GM21825 (cell line): Measurements from ENCODE around the gene GATD1.

Experiments
- ATAC-seq: cut with Tn5 transposase; IDR thresholded peaks from one replicate; pipeline ENCODE4 v1.9.1; 2021; ENCODE audit warnings: mild to moderate bottlenecking, moderate library complexity; ENCODE audit not compliant: unreplicated experiment

Gene GATD1, protein sequence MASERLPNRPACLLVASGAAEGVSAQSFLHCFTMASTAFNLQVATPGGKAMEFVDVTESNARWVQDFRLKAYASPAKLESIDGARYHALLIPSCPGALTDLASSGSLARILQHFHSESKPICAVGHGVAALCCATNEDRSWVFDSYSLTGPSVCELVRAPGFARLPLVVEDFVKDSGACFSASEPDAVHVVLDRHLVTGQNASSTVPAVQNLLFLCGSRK

GRCh38 chr11:777288-778255 lies at the start of gene GATD1:
TSS of gene GATD1 (minus strand) at chr11:777487. CDS start at chr11:777462, 25 bp downstream.
- peak; percentile 69 for ATAC-seq

GRCh38 chr11:826836-827145 lies 49.5 kb upstream of the GATD1 start:
- no peak for ATAC-seq

DNA sequence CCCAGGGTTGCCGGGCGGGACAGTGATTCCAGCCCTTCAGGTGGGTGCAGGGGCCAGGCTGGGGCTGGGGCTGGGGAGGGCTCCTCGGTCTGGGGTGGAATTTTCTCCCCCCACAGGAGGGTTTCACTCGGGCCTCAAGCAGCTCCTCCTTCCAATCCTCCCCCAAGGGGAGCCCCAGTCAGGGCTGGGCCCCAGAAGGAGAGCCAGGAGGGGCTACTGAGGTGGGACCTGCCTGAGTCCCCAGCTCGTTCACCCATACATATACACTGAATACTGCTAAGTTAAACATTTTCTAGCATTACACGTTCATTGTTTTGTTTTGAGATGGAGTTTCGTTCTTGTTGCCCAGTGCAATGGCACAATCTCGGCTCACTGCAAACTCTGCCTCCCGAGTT lies 48.9 kb upstream of the GATD1 start:
- no peak for ATAC-seq

DNA sequence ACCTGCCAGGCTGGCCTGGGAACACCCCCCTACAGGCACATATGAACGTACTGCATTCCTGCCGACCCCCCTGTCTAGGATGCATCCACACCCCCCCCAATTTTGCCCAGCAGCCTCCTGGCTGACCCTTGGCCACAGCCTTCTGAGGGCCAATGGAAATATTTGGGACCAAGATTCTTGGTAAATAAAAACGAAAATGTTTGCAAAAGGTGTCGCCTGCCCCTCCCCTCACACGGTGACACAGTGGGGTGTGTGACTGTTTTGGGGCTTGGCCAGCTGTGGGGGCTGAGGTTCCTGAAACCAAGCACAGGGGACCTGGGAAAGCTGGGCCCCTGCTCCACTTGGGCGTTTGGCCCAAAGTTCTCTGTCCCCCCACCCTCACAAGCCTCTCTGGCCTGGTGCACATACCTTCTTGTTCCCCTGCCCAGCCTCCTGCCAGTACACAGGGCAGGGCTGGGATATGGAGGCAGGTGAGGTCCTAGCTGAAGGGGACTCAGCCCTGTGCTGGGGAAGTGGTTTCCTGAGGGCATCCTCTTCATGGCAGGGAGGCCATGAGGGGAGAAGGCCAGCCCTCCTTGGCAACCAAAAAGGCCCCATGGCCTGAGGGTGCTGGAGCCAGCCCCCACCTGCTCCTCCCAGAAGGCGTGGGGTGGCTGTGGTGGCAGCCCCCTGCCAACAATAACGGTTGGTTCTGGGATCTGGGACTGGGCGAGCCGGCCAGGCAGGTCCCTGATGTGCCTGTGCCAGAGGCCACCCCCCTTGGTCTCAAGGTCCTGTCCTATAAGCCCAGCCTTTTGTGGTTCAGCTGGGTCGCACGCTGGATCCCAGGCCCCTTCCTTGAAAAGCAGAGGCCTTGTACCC lies 48.3 kb upstream of the GATD1 start:
- no peak for ATAC-seq

- no peak for ATAC-seq
These were observed 47.7 kb upstream of the GATD1 start for GRCh38 chr11:824942-825341.

GRCh38 chr11:824292-824880 lies 47.1 kb upstream of the GATD1 start:
- ATAC-seq: no peak

- no peak for ATAC-seq
These were observed 46.4 kb upstream of the GATD1 start for GRCh38 chr11:823441-824291.

- no peak for ATAC-seq
These were observed 44.5 kb upstream of the GATD1 start for GRCh38 chr11:821512-822371.

DNA sequence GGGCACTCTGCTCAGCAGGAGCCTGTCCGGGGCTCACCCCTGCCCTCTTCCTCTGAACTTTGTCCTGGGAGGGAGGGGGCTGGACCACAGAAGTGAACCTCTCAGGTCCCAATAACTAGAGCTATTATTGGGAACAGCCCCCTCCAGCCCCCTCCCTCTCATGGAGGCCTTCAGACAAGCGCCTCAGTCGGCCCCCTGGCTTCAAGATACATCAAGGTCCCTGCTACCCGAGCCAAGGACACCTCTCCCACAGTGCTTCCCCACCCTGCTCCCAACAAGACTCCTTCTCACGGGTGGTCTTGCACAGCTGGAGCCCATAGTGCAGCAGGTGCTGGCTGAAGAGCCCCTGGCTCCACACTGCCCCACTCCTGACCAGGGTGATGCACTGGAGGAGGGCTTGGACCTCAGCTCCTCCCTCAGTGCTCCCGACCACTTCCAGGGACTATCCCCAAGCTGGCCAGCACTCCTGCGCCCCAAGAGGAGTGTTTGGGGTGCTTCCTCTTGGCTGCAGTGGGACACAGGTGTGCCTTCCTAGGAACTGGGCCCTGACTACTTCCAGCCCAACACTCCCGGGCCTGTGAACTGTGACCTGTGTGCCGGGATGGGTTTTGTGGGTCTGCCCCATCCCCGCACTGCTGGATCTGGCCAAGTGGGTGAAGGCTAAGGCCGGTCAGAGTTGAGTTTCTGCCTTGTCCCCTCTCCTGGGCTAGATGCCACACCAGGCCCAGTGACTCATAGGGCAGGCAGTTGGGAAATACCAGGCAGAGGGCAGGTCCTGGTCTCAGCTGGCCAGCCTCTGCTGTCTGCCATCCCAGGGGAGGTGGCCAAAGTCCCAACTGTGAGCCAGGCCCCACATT lies 43.6 kb upstream of the GATD1 start:
- ATAC-seq: no peak

DNA sequence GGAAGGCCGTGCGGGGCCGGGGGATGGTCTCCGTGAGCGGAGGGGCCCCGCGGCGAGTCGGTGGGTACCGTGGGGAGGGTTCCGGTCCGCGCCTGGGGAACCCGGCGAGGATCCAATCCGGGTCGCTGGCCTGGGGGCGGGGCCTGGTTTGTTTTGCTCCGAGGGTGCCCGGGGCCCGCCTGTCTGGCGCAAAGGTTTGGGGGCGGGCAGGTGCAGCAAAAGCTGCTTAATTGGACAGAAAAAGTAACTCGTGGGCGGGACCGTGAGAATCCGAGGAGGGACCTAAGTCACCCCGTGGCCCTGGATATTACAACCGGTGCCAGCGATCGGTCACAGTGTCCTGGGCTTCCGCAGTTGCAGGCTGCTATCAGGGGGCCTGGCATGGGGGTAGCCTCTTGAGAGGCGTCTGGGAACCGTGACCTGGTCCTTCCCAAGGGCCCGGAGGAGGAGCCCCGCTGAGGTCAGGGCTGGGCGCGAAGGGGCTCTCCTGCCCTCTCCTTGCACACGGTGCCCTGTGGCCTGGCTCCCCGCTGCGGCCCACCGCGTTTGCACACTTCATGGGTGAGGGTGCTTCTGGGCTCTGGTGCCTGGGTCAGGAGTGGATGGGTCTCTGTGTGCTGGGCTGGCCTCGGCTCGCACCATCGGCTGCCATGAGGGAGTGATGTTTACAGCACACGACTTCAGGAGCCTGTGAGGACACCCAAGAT lies 42.8 kb upstream of the GATD1 start:
- peak; percentile 51 for ATAC-seq

- ATAC-seq: peak; percentile 65
These were observed 42.0 kb upstream of the GATD1 start for GRCh38 chr11:819129-819931.

DNA sequence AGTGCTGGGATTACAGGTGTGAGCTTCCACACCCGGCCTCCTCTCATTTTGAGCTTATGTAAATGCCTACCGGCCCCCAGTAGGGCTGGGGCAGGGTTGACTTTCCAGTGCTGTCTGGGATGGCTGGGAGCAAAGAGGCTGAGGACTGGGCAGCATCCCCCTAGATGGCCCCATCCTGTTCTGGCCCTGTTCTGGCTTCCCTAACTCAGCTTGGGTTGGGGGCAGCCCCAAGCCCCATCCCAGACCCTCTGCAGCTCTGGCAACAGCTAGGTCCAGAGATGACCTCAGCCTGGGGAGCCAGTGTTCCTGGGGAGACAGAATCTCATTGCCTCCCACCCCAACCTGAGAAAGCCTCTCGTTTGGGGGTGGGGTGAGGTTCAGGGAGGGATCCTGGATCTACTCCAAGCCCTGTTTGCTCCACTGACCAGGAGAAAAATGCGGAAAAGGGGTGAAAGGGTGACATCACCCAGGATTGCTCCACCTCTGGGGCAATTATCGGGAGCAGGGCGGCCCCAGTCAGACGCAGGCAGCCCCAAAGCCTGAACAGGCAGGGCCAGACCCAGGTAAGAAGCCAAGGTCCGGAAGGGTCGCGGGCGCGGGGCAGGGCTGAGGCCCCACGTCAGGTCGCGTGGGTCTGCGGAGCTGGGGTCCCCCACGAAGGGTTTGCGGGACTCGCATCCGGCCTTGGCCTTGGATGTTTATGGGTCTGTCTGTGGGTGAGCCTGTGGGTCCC lies 41.3 kb upstream of the GATD1 start, which contains the start of gene PNPLA2:
Gene PNPLA2, plus strand, starts transcription at position 519 of the 733 bp plus-strand sequence. CDS start 805 bp downstream, outside the sequence.
- ATAC-seq: no peak

DNA sequence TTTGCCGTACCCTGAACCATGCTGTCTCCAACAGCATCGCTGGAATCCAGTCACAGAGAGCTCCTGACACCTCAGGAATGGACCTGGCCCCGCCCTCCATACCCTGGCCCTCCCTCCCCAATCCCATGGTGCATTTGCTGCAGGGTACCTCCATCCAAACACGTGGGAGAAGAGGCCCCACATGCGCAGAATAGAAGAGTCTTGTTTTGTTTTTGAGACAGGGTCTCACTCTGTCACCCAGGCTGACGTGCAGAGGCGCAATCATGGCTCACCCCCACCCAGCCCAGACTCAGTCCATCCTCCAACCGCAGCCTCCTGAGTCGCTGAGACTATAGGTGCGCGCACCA lies 39.1 kb upstream of the GATD1 start:
- no peak for ATAC-seq

DNA sequence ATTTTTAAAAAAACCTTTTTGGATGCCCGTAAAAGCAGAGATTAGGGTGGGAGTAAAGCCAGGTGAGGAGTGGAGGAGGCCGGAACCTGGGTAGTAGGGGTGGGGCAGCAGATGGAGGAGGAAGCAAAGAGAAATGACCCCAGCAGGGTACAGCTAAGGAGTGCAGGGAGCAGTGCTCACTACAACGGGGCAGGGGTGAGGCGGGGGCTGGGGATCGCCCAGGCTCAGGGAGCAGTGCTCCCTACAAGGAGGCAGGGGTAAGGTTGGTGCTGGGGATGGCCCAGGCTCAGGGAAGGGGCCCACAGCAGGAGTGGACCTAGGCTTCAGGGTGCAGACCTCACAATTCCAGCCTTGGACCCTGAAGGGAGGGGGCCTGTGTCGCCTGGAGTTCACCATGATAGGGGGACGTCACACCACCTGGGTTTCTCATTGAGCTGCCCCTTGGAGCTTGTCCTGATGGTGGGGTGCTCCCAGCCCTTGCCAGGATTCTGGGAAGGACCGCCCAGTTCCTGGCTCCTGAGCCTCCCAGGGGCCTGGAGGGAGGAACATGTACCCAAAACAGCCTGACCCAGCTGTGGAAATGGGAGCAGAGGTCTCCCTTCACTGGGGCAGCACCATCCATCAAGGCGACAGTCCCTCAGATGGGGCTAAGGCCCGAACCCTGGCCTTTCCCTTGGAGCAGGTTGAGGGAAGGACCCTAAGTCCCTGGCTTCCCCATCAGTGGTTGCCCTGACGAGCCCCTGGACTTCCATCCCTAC lies 38.6 kb upstream of the GATD1 start:
- ATAC-seq: no peak

DNA sequence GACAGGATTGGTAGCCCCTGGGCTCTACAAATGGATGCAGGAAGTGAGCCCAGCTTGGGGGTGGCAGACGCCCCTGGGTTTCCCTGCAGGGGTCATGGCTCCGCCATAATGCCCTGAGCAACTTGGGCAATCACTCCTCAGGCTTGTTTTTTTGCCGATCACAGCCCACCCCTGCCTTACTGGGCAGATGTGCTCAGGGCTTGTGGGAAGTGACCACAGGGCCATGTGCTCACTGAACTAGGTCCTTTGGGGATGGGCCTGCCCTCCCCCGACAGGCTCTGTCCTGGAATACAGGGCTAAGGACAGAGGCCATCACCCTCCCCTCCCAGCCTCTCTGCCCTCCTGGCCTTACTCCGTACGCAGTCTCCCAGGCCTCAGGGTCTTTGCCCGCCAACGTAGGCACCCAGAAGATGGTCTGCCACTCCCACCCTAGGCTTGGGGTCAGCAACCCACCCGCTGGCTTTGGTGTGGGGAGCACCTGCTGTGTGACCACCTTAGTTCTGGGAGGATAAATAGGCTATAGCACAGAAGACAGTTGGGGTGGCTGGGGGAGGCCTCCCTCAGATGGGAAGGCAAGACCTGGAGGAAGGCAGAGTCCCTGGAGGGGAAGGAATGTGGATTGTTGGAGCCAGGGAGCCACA lies 36.3 kb upstream of the GATD1 start:
- no peak for ATAC-seq
